Endothelial cell of umbilical vein (primary cell): ENCODE data around the gene TBL1Y. TPM values are rescaled to one million over a fixed set of nuclear protein-coding genes. Genes with fewer than 3 reads are reported as not detected.

Experiments
- BruUV-seq: library from RNA; stranded (reverse); fragments of 400-500 nt; replicated peaks from 2 replicates; lab custom pipeline; 2021; lab: Mats Ljungman, UMichigan
- CTCF ChIA-PET: fragments of 300-600, 350-600 bp; sonication (Branson Sonifier 250); formaldehyde crosslinking; loops from one replicate; lab custom pipeline; 2021; ENCODE audit warnings: antibody characterized with exemption, inconsistent platforms; lab: Charles Lee
- POLR2A ChIA-PET: fragments of 300-600, 350-600 bp; sonication (Branson Sonifier 250); formaldehyde crosslinking; loops from one replicate; lab custom pipeline; 2021; ENCODE audit warnings: antibody characterized with exemption, inconsistent platforms; lab: Charles Lee
- DNase-seq: peaks from one replicate; pipeline ENCODE4 v3.0.0-alpha.2; 2011; ENCODE audit warnings: low read depth, low spot score
- FAIRE-seq: peaks from 2 replicates; lab custom pipeline; 2011; peaks lifted over from hg19 to GRCh38; lab: Jason Lieb, UNC
- H2AFZ ChIP-seq: 2 replicates; pipeline ENCODE4 v1.6.0; 2012; ENCODE audit warnings: low read depth, low read length, control low read depth, inconsistent platforms
- H3K27ac ChIP-seq: 2 replicates; pipeline ENCODE4 v1.5.1; 2011; ENCODE audit warnings: low read depth, mild to moderate bottlenecking, control low read depth, low read length, moderate library complexity; ENCODE audit not compliant: insufficient read depth
- H3K27me3 ChIP-seq, 2 experiments: 2 replicates each; pipeline versions ENCODE4 v1.6.0 to v1.6.1; 2011; ENCODE audit warnings: low read length in 2 of 2, mixed read lengths in 1 of 2; ENCODE audit not compliant: control insufficient read depth in 2 of 2, insufficient read depth in 2 of 2
- H3K36me3 ChIP-seq, 2 experiments: 2 replicates in 1 of 2; 3 replicates in 1 of 2; pipeline ENCODE4 v1.5.1; 2011; ENCODE audit warnings: low read length in 2 of 2, mild to moderate bottlenecking in 1 of 2, moderate library complexity in 1 of 2; ENCODE audit not compliant: control insufficient read depth in 2 of 2, insufficient read depth in 2 of 2; ENCODE audit errors: extremely low read depth in 1 of 2
- H3K4me1 ChIP-seq: 3 replicates; pipeline ENCODE4 v1.5.1; 2011; ENCODE audit warnings: mild to moderate bottlenecking, low read length; ENCODE audit not compliant: control insufficient read depth, insufficient read depth; ENCODE audit errors: extremely low read depth
- H3K4me2 ChIP-seq: 2 replicates; pipeline ENCODE4 v1.6.1; 2011; ENCODE audit warnings: low read length, control low read depth, mixed read lengths; ENCODE audit not compliant: insufficient read depth
- H3K4me3 ChIP-seq, 3 experiments: fragments of 200-600 bp in 1 of 3; sonication (generic), shearing (Covaris generic) in 1 of 3; replicated peaks in 1 of 3; 2 replicates each; pipeline ENCODE4 v1.5.1; 2011 to 2016; ENCODE audit warnings: control low read depth in 3 of 3, low read length in 3 of 3, mild to moderate bottlenecking in 2 of 3, inconsistent platforms in 1 of 3, low read depth in 1 of 3, moderate library complexity in 1 of 3; ENCODE audit not compliant: insufficient read depth in 1 of 3
- H3K79me2 ChIP-seq: 2 replicates; pipeline ENCODE4 v1.6.0; 2012; ENCODE audit warnings: low read length, inconsistent platforms; ENCODE audit not compliant: control insufficient read depth, insufficient read depth
- H3K9ac ChIP-seq: replicated peaks from 2 replicates; pipeline ENCODE3; 2011; ENCODE audit warnings: low read length, control low read depth; ENCODE audit not compliant: insufficient read depth; ENCODE audit errors: extremely low read depth
- H3K9me1 ChIP-seq: replicated peaks from 3 replicates; pipeline ENCODE4 v1.6.0; 2011; ENCODE audit warnings: mild to moderate bottlenecking, low read length; ENCODE audit not compliant: control insufficient read depth, insufficient read depth; ENCODE audit errors: extremely low read depth
- H3K9me3 ChIP-seq: replicated peaks from 2 replicates; pipeline ENCODE4 v1.5.1; 2012; ENCODE audit warnings: low read length, inconsistent platforms; ENCODE audit not compliant: control insufficient read depth, insufficient read depth
- H4K20me1 ChIP-seq: replicated peaks from 2 replicates; pipeline ENCODE3; 2011; ENCODE audit warnings: mild to moderate bottlenecking, low read length; ENCODE audit not compliant: control insufficient read depth, insufficient read depth; ENCODE audit errors: extremely low read depth
- EZH2 ChIP-seq: IDR thresholded peaks from 2 replicates; pipeline ENCODE4 v1.6.1; 2012; ENCODE audit warnings: borderline replicate concordance, low read depth, mild to moderate bottlenecking, moderate library complexity, low read length, inconsistent platforms; ENCODE audit not compliant: severe bottlenecking
- FOS ChIP-seq: IDR thresholded peaks from 2 replicates; pipeline ENCODE4 v1.6.1; 2011; ENCODE audit warnings: mild to moderate bottlenecking, low read length, moderate library complexity, borderline replicate concordance; ENCODE audit not compliant: insufficient read depth
- GATA2 ChIP-seq: IDR thresholded peaks from 2 replicates; pipeline ENCODE4 v1.7.0; 2011; ENCODE audit warnings: low read depth, mild to moderate bottlenecking, moderate library complexity, mixed read lengths, low read length; ENCODE audit not compliant: insufficient read length, insufficient read depth
- JUN ChIP-seq: IDR thresholded peaks from 2 replicates; pipeline ENCODE4 v1.6.1; 2011; ENCODE audit warnings: borderline replicate concordance, low read depth; ENCODE audit not compliant: insufficient read length, insufficient read depth
- MYC ChIP-seq: IDR thresholded peaks from one replicate; pipeline ENCODE4 v1.6.1; 2011; ENCODE audit warnings: mild to moderate bottlenecking, low read depth, low read length
- POLR2A ChIP-seq: IDR thresholded peaks from 2 replicates; pipeline ENCODE4 v1.6.1; 2012; ENCODE audit warnings: low read depth, mild to moderate bottlenecking, control low read depth, low read length
- POLR2AphosphoS5 ChIP-seq: IDR thresholded peaks from 2 replicates; pipeline ENCODE4 v1.6.1; 2012; ENCODE audit warnings: low read depth, mild to moderate bottlenecking, control low read depth, low read length, moderate library complexity; ENCODE audit not compliant: insufficient read depth
- dilution Hi-C: fragments of 300-500 bp; cut with MboI; formaldehyde crosslinking; loops from one replicate; pipeline ENCODE4 v1.15.0; 2019; ENCODE audit warnings: low sequenced_read_pairs; ENCODE audit not compliant: extremely low pct_ligation_motif_present
- intact Hi-C: fragments of 100-400 bp; cut with micrococcal nuclease; formaldehyde crosslinking; loops from one replicate; pipeline ENCODE4 v1.10.0; 2022
- polyA plus RNA-seq, 4 experiments: library from polyadenylated mRNA; depleted of rRNA in 3 of 4; stranded (reverse) in 3 of 4; unstranded in 1 of 4; fragments of >200 nt; gene quantifications; 2 replicates each; pipeline versions ENCODE4 v1.2.1 to v1.2.3, GENCODE V29; 2011 to 2012; ENCODE audit warnings: missing spikeins in 1 of 4
- total RNA-seq: library from RNA; stranded (reverse); gene quantifications from 2 replicates; pipeline ENCODE4 v1.2.3, GENCODE V29; 2021
- TF ChIP-seq, protein P1 (sequence below): IDR thresholded peaks from 2 replicates; pipeline ENCODE4 v1.6.1; 2011; ENCODE audit not compliant: insufficient read depth, insufficient read length
- TF ChIP-seq, protein P2 (sequence below), 2 donors: IDR thresholded peaks; 1 replicate in 1 of 2; 2 replicates in 1 of 2; pipeline ENCODE4 v1.5.1; 2011; ENCODE audit warnings: low read length in 2 of 2, mild to moderate bottlenecking in 2 of 2, moderate library complexity in 2 of 2, control low read depth in 1 of 2, inconsistent platforms in 1 of 2, low read depth in 1 of 2; ENCODE audit not compliant: insufficient read depth in 1 of 2; ENCODE audit errors: extremely low read depth in 1 of 2

Gene TBL1Y
- total and polyA plus RNA-seq, 2 donors (not counting 3 experiments of a cell fraction or from before 2014, with no cell fraction given), result not detected

GRCh38 chrY:6894496-6894895, 16.0 kb upstream of the TBL1Y start:
- dilution Hi-C loops, result no loop called here
- no peaks in the 10 kb centered on the region for H3K36me3 ChIP-seq
- no peaks in the 10 kb centered on the region for H3K4me1 ChIP-seq
- no peak for FAIRE-seq
- no peaks in the 10 kb centered on the region for H4K20me1 ChIP-seq
- no peaks in the 10 kb centered on the region for H3K79me2 ChIP-seq
- H3K9me3 ChIP-seq, result no peaks in the 10 kb centered on the region
- no peak overlapping the region for H3K4me3 ChIP-seq
- no peaks in the 10 kb centered on the region for H3K27me3 ChIP-seq
- intact Hi-C loops, result no loop called here
- no peak overlapping the region for H3K9ac ChIP-seq
- no peak overlapping the region for H3K4me2 ChIP-seq
- TF ChIP-seq, protein P1, sequence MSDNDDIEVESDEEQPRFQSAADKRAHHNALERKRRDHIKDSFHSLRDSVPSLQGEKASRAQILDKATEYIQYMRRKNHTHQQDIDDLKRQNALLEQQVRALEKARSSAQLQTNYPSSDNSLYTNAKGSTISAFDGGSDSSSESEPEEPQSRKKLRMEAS, result no peak
- TF ChIP-seq POLR2A (no peak), GATA2 (no peak), JUN (no peak), POLR2AphosphoS5 (no peak), MYC (no peak), FOS (no peak), EZH2 (no peak)
- TF ChIP-seq, protein P2, sequence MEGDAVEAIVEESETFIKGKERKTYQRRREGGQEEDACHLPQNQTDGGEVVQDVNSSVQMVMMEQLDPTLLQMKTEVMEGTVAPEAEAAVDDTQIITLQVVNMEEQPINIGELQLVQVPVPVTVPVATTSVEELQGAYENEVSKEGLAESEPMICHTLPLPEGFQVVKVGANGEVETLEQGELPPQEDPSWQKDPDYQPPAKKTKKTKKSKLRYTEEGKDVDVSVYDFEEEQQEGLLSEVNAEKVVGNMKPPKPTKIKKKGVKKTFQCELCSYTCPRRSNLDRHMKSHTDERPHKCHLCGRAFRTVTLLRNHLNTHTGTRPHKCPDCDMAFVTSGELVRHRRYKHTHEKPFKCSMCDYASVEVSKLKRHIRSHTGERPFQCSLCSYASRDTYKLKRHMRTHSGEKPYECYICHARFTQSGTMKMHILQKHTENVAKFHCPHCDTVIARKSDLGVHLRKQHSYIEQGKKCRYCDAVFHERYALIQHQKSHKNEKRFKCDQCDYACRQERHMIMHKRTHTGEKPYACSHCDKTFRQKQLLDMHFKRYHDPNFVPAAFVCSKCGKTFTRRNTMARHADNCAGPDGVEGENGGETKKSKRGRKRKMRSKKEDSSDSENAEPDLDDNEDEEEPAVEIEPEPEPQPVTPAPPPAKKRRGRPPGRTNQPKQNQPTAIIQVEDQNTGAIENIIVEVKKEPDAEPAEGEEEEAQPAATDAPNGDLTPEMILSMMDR (IDR thresholded peaks at IDR 0.05; ENCODE audit: extremely low read depth in 1 of 2, insufficient read depth in 1 of 2, low read depth in 1 of 2, low read length in 2 of 2), result no peak
- no peak for DNase-seq
- CTCF ChIA-PET, result no interaction called here
- H3K9me1 ChIP-seq, result no peaks in the 10 kb centered on the region
- no TSS peak for BruUV-seq
- H2AFZ ChIP-seq, result no peak overlapping the region
- POLR2A ChIA-PET, result no interaction called here
- no peak overlapping the region for H3K27ac ChIP-seq
